Neural cell (in vitro differentiated cells): ENCODE results near the gene SV2A. TPM values are rescaled to one million over a fixed set of nuclear protein-coding genes. Genes with fewer than 3 reads are reported as not detected.

ENCODE experiments used
- H2AFZ ChIP-seq: fragments of 200-600, 300-800 bp; sonication (generic), shearing (Covaris generic); 2 replicates; pipeline ENCODE4 v1.6.0; 2014; ENCODE audit warnings: low read depth, mild to moderate bottlenecking, antibody characterized with exemption, low read length, moderate library complexity
- H3F3A ChIP-seq: fragments of 200-600 bp; shearing (Covaris generic); 2 replicates; pipeline ENCODE4 v1.6.1; 2016; ENCODE audit warnings: mild to moderate bottlenecking, moderate library complexity, mixed read lengths, antibody characterized with exemption, low read length; ENCODE audit not compliant: insufficient read depth, poor library complexity, severe bottlenecking
- H3K27ac ChIP-seq: fragments of 200-600, 300-800 bp; sonication (generic), shearing (Covaris generic); 2 replicates; pipeline ENCODE4 v1.5.1; 2014; ENCODE audit warnings: mild to moderate bottlenecking, low read length, moderate library complexity
- H3K27me3 ChIP-seq: fragments of 300-800, 200-600 bp; sonication (generic), shearing (Covaris generic); 2 replicates; pipeline ENCODE4 v1.6.0; 2014; ENCODE audit warnings: mild to moderate bottlenecking, low read depth, low read length, moderate library complexity; ENCODE audit not compliant: insufficient read depth
- H3K36me3 ChIP-seq: fragments of 300-800, 200-600 bp; sonication (generic), shearing (Covaris generic); 2 replicates; pipeline ENCODE4 v1.5.1; 2014; ENCODE audit warnings: mild to moderate bottlenecking, antibody characterized with exemption, low read length, moderate library complexity; ENCODE audit not compliant: insufficient read depth
- H3K4me2 ChIP-seq: fragments of 300-800, 200-600 bp; sonication (generic), shearing (Covaris generic); 2 replicates; pipeline ENCODE4 v1.6.0; 2014; ENCODE audit warnings: mild to moderate bottlenecking, low read length
- H3K4me3 ChIP-seq: fragments of 300-800, 200-600 bp; sonication (generic), shearing (Covaris generic); 2 replicates; pipeline ENCODE4 v1.5.1; 2014; ENCODE audit warnings: mild to moderate bottlenecking, low read length, moderate library complexity
- H3K79me2 ChIP-seq: fragments of 200-600 bp; shearing (Covaris generic); replicated peaks from 2 replicates; pipeline ENCODE4 v1.6.0; 2014; ENCODE audit warnings: mild to moderate bottlenecking, low read length, moderate library complexity; ENCODE audit not compliant: insufficient read depth
- H3K9ac ChIP-seq: fragments of 300-800, 200-600 bp; sonication (generic), shearing (Covaris generic); 2 replicates; pipeline ENCODE4 v1.6.1; 2016; ENCODE audit warnings: mild to moderate bottlenecking, low read length, mixed read lengths
- H3K9me2 ChIP-seq: fragments of 200-600 bp; shearing (Covaris generic); 2 replicates; pipeline ENCODE4 v1.6.1; 2016; ENCODE audit warnings: mild to moderate bottlenecking, low read length, mixed read lengths; ENCODE audit not compliant: insufficient read depth
- H3K9me3 ChIP-seq: fragments of 200-600, 300-800 bp; sonication (generic), shearing (Covaris generic); 2 replicates; pipeline ENCODE4 v1.6.1; 2016; ENCODE audit warnings: mild to moderate bottlenecking, mixed run types, low read length, moderate library complexity, mixed read lengths
- H4K20me1 ChIP-seq: fragments of 200-600 bp; shearing (Covaris generic); 2 replicates; pipeline ENCODE4 v1.6.1; 2016; ENCODE audit warnings: mild to moderate bottlenecking, mixed run types; ENCODE audit not compliant: insufficient read depth
- EP300 ChIP-seq: fragments of 450-650 bp; conservative IDR thresholded peaks from 2 replicates; pipeline ENCODE4 v1.6.1; 2014; ENCODE audit warnings: antibody characterized with exemption, mild to moderate bottlenecking, moderate library complexity; ENCODE audit not compliant: poor library complexity, severe bottlenecking
- EZH2 ChIP-seq: fragments of 200-600, 300-800 bp; shearing (Covaris generic), sonication (generic); IDR thresholded peaks from 2 replicates; pipeline ENCODE4 v1.6.1; 2014; ENCODE audit warnings: antibody characterized with exemption, low read length, borderline replicate concordance, mild to moderate bottlenecking; ENCODE audit not compliant: insufficient read depth, poor library complexity, severe bottlenecking
- MXI1 ChIP-seq: fragments of 450-650 bp; conservative IDR thresholded peaks from 2 replicates; pipeline ENCODE4 v1.6.1; 2014; ENCODE audit warnings: antibody characterized with exemption, mild to moderate bottlenecking; ENCODE audit not compliant: poor library complexity, severe bottlenecking
- POLR2AphosphoS5 ChIP-seq: IDR thresholded peaks from 2 replicates; pipeline ENCODE4 v1.6.1; 2012
- RAD21 ChIP-seq: fragments of 450-650 bp; conservative IDR thresholded peaks from 2 replicates; pipeline ENCODE4 v1.6.1; 2014; ENCODE audit warnings: antibody characterized with exemption, mild to moderate bottlenecking, moderate library complexity
- SMC3 ChIP-seq: fragments of 450-650 bp; conservative IDR thresholded peaks from 2 replicates; pipeline ENCODE4 v1.6.1; 2014; ENCODE audit warnings: antibody characterized with exemption, mild to moderate bottlenecking, moderate library complexity; ENCODE audit not compliant: poor library complexity
- TAF1 ChIP-seq: IDR thresholded peaks from 2 replicates; pipeline ENCODE4 v1.6.1; 2012; ENCODE audit warnings: low read depth
- polyA plus RNA-seq: library from polyadenylated mRNA; depleted of rRNA; stranded (reverse); fragments of >200 nt; gene quantifications from 2 replicates; pipeline ENCODE4 v1.2.3, GENCODE V29; 2014
- TF ChIP-seq, protein P1 (sequence below): fragments of 450-650 bp; IDR thresholded peaks from 2 replicates; pipeline ENCODE4 v1.5.1; 2014; ENCODE audit warnings: antibody characterized with exemption, mild to moderate bottlenecking, moderate library complexity; ENCODE audit not compliant: poor library complexity, severe bottlenecking
- TF ChIP-seq, protein P2 (sequence below): IDR thresholded peaks from 2 replicates; pipeline ENCODE4 v1.6.1; 2012; ENCODE audit warnings: borderline replicate concordance

SV2A gene
- polyA plus RNA-seq, 1 donor from 2014 or later = 78.1 TPM

DNA sequence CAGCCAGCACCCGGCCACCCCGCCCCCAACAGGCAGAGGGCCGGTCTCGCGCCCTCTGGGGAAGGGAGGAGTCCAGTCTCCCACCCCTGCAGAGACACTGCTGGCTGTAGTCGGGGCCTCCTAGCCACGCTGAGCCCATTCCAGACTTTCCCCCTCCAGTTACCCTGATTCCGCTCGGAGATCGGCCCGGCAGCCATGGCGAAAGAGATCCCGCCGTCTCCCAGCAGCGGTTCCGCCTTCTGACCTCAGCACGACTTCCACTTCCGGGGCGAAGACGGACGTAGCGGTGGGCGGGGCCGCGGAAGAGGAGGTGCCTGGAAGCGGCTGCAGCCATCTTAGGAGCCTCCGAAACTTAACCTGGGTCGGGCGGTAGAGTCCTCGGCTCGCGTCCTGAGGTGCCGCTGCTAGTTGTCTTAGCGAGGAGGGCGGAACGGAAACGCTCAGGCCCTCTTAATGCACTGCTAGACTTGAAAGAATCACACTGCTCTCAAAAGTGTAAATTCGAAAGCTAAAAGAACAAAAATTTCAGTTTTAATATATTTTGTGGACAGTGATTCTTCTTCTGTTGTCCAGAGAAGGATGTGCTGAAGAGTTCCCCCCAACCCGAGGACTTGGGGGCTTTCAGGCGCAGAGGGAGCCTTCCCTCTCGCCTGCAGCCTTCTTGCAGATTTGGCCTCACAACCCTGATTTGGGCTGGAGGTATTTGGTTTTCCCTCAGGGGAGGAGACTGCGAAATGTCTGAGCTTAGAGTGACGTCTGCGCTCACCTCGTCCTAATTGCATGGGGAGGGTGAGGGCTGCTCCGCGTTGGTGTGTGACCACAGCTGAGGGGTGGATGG lies 10.1 kb upstream of the SV2A start, which contains the start of gene SF3B4:
Gene SF3B4, minus strand, starts transcription at position 241 of the 838 bp plus-strand sequence. Its CDS starts 44 bp downstream, at position 197.
- H3F3A ChIP-seq = no peaks in the 10 kb centered on the region
- peak within 1 kb of the TSS; percentile 74 for H2AFZ ChIP-seq

DNA sequence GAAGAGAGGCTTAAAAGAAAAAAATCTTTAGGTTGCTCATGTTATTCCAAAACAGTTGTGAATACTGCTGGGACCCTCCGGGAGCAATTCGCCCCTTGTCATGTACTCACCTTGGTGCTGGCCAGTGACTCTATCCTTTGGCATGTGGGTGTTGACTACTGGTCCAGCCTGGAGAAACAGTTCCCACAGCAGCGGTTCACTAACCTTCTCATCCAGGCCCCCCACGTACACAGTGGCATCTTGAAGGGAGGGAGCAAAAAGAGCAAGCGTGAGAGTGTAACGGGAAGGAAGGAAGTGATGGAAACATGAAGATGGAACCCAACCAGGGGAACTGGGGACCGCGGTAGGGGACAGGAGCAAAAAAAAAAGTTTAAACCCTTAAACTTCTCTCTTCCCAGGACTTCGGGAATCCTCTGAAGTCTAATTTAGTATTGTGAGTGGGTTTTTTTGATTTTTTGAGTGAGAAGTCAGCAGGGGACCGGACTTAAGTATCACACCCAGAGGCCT lies 9.5 kb upstream of the SV2A start:
- Histone ChIP-seq H3K27me3 (no peaks in the 10 kb centered on the region), H3K9me3 (no peaks in the 10 kb centered on the region), H4K20me1 (no peaks in the 10 kb centered on the region), H3K79me2 (peaks cover 17% of the 10 kb centered on the region), H2AFZ (peak overlapping the region; percentile 53), H3K9ac (peak overlapping the region; percentile 95), H3K27ac (peak overlapping the region; percentile 99), H3K36me3 (peaks cover 6% of the 10 kb centered on the region), H3K4me3 (peak overlapping the region; percentile 87), H3K9me2 (no peaks in the 10 kb centered on the region), H3F3A (no peaks in the 10 kb centered on the region), H3K4me2 (peak overlapping the region; percentile 80)
- TF ChIP-seq RAD21 = no peak

More for the DNA sequence above, 10.1 kb upstream of the SV2A start, which contains the start of gene SF3B4:
- Histone ChIP-seq H3K9me2 (no peaks in the 10 kb centered on the region), H4K20me1 (no peaks in the 10 kb centered on the region), H3K27me3 (no peaks in the 10 kb centered on the region), H3K79me2 (peaks cover 17% of the 10 kb centered on the region), H3K4me3 (peak within 1 kb of the TSS; percentile 87), H3K36me3 (peaks cover 6% of the 10 kb centered on the region), H3K4me2 (peak within 1 kb of the TSS; percentile 89), H3K9ac (peak within 1 kb of the TSS; percentile 95), H3K9me3 (no peaks in the 10 kb centered on the region), H3K27ac (peak within 1 kb of the TSS; percentile 99)
- peak; percentile 57 for TF ChIP-seq EP300
- TF ChIP-seq RAD21 = no peak
- TF ChIP-seq, protein P1, sequence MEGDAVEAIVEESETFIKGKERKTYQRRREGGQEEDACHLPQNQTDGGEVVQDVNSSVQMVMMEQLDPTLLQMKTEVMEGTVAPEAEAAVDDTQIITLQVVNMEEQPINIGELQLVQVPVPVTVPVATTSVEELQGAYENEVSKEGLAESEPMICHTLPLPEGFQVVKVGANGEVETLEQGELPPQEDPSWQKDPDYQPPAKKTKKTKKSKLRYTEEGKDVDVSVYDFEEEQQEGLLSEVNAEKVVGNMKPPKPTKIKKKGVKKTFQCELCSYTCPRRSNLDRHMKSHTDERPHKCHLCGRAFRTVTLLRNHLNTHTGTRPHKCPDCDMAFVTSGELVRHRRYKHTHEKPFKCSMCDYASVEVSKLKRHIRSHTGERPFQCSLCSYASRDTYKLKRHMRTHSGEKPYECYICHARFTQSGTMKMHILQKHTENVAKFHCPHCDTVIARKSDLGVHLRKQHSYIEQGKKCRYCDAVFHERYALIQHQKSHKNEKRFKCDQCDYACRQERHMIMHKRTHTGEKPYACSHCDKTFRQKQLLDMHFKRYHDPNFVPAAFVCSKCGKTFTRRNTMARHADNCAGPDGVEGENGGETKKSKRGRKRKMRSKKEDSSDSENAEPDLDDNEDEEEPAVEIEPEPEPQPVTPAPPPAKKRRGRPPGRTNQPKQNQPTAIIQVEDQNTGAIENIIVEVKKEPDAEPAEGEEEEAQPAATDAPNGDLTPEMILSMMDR = peak; percentile 22
- peak; percentile 99 for TF ChIP-seq POLR2AphosphoS5
- peak; percentile 80 for TF ChIP-seq MXI1
- peak; percentile 74 for TF ChIP-seq TAF1
- TF ChIP-seq SMC3 = no peak
- TF ChIP-seq, protein P2, sequence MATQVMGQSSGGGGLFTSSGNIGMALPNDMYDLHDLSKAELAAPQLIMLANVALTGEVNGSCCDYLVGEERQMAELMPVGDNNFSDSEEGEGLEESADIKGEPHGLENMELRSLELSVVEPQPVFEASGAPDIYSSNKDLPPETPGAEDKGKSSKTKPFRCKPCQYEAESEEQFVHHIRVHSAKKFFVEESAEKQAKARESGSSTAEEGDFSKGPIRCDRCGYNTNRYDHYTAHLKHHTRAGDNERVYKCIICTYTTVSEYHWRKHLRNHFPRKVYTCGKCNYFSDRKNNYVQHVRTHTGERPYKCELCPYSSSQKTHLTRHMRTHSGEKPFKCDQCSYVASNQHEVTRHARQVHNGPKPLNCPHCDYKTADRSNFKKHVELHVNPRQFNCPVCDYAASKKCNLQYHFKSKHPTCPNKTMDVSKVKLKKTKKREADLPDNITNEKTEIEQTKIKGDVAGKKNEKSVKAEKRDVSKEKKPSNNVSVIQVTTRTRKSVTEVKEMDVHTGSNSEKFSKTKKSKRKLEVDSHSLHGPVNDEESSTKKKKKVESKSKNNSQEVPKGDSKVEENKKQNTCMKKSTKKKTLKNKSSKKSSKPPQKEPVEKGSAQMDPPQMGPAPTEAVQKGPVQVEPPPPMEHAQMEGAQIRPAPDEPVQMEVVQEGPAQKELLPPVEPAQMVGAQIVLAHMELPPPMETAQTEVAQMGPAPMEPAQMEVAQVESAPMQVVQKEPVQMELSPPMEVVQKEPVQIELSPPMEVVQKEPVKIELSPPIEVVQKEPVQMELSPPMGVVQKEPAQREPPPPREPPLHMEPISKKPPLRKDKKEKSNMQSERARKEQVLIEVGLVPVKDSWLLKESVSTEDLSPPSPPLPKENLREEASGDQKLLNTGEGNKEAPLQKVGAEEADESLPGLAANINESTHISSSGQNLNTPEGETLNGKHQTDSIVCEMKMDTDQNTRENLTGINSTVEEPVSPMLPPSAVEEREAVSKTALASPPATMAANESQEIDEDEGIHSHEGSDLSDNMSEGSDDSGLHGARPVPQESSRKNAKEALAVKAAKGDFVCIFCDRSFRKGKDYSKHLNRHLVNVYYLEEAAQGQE = no peak
- TF ChIP-seq EZH2 = no peak
